HG03558 (cell line): ENCODE measurements around the gene FANCI.

Source experiments
- ATAC-seq: cut with Tn5 transposase; IDR thresholded peaks from one replicate; pipeline ENCODE4 v1.9.1; 2021; ENCODE audit warnings: moderate number of reproducible peaks; ENCODE audit not compliant: unreplicated experiment; ENCODE audit errors: extremely low read depth

The FANCI gene

DNA sequence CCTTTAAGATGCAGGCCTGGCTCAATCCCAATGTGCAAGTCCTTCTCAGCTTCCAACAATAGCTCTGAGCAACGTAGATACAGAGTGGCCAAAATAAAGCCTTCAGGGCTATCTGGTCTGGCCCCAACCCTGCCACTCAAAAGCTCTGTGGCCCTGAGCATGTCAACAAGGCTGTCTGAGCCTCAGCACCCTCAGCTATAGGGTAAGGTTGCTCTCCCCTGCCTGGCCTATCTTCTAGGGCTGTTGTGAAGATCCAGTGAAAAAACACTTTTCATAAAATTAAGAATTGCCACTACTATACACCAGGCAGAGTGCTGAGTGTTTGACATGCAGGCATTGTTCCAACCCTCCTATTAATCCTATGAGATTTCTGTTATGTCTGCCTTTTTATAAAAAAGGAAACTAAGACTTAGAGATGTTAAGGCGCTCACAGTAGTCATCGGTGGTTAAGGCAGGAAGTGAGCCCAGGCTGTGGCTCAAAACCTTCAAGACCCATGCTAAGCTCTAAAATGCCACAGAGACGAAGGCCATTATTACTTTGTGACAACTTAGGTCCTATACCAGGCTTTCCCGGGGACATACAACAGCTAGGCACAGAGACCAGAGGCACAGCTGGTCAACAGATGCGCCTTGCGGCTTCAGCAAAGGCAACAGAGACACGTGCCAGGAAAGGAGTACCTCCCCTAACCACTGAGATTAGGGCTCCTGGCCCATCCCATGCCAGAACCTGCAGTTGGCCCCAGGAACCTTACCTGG lies 85.7 kb downstream of the FANCI start:
- no peak for ATAC-seq

DNA sequence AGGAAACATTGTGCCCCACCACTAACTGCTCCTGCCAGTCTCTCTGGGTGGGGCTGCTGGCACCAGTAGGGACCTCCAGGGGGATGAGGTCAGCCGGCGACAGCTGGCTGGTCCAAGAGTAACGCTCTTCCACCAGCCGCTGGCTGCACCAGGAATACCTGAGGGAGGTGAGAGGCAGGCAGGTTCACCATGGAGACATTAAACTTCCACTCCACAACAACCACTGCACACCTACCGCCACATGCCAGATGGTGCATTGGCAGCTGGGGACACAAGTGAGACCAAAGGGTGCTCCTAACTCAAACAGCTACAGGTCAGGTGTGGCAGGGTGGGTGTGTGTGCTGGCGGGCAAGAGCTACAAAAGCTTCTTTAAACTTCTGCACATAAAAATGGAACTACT lies 86.3 kb downstream of the FANCI start:
- no peak for ATAC-seq

DNA sequence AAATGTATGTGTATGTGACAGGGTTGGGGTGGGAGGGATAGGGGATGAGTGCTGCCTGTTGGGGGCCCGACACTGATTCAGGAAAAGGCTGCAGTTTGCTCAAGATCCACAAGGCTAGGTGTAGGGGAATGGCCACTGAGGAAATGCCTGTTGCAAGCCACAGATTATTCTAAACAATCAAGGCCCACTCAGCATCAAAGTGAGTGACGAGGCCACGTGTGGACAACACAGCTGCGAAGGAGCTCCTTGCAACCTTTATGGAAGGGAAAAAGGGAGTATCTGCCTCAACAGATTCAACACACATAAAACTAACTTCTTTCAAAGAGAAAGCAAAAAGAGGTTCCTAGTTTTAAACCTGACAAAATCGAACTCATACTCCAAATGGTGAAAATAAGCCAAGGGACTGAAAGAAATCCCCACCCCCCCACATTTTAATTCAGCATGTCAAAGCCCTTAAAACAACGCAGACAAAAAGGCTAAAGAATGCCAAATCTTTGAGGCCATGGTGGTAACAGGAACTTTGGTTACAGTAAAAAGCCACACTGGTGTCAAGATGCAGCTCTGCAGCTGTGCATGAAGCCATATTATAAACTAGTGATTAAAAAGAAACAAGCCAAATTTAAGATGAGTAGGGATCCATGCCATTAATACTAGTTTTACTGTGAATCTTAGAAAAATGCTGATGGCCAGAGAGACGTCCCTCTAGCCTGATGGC lies 87.3 kb downstream of the FANCI start:
- ATAC-seq, result no peak

DNA sequence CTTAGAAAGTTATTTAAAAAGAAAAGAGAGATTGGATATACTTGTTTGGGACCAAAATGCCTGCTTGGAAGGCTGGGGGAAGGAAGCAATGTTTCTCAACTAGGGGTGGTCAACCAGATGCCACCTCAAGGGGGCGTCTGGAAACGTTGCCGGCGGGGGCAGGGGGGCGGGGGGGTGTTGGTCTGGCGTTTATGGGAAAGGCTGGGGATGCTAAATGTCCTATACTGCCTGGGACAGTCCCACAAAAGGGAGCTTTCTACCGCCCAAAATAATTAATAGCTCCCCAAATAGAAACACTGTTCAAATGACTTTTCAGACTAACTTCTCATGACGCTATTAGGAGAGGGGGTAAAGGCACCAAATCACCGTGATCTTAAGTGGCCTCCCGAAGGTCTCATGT lies 88.7 kb downstream of the FANCI start:
- ATAC-seq, result no peak

DNA sequence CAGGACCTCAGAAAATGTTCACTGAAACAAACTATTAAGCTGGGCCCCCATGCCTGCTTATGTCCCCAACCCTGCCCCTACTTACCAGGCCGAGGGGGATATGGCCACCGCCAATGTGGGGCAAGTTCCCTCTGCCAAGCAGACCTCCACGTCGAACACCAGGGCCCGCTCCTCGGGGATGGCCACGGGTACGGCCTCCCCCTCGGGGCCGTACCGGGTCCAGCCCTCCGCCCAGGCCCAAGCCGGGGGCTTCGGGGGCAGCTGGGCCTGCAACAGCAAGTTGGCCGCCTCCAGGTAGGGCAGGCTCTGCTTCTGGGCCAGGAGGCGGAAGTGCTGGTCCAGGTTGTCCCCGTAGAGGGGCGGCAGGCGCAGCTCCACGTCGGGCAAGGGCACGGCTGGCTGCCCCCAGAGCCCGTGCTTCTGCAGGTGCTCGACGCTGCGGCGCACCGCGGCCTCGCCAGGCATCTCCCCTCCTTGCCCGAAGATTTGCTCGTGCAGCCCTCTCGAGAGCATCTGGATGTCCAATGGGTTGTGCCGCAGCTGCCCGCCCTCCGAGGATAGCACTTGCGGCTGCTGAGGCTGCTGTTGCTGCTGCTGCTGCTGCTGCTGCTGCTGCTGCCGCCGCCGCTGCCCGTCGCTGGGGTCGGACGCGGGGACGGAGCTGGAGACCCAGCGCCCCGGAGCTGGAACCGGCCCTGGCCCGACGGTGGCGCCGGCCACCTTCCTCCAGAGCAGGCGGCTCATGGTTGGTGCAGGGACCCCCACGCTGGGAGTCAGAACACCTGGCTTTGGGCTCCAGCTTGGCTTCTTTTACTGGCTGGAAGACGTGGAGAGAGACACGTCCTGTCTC lies 89.5 kb downstream of the FANCI start:
- no peak for ATAC-seq

DNA sequence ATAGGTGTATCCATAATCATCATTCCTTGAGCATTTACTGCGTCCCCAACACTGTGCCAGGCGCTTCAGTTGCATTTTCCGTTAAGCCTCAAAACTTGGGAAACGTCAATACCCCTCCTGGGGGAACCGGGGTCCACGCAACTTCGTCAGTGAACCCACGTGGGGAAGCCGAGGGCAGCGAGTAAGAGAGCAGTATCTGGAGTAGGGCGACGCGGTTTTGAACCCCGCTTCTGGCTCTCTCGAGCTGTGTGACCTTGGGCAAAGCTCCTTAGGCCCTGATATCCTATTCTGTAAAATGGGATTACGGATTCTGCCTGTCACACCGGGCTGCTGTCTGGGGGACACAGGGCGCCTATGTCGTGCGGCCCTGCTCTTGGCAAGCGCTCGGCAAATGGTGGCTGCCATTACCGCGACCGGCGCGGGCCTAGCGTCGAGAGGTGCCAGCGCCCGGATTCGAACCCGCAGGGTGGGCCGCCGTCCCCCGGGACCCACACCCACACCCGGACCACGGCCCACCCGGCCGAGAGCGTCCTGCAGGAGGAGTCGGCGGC lies 90.3 kb downstream of the FANCI start:
- ATAC-seq, result peak; percentile 4

DNA sequence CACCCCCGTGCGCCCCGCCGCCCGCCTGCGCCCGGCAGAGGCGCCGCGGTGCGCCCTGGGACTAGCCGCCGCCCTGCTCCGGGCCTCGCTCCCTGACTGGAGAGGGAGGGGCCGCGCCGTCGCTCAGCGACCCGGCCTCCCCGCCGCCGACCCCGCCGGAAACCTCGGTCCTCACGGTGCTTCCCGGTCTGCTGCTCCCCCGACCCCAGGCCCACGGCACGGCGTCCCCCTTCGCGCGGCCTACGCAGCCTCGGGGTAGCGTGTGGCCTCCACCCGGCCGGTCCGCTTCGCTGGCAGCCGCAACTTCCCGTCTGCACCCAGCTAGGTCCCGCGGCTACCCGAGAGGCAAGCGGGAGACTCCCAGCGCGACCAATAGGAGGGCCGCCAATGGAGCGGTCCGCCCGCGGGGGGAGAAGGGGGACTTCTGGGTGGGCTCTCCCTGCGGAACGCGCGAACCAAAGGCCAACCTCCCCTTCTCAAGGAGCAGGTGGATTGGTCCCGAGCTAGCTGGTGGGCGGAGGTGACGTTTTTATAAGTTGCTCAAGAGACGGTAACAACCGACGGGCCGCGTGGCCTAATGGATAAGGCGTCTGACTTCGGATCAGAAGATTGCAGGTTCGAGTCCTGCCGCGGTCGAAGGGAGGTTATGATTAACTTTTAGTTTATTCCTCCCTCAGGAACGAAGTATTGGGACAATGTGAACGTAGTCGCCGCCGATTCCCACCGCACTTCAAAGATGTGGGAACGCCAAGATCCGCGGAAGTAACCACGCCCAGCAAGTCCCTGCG lies 90.9 kb downstream of the FANCI start, which contains the start of gene POLG:
TSS of gene POLG (minus strand) at position 315 of the 788 bp plus-strand sequence. CDS start 1,070 bp downstream, outside the sequence.
- peak; percentile 83 for ATAC-seq

DNA sequence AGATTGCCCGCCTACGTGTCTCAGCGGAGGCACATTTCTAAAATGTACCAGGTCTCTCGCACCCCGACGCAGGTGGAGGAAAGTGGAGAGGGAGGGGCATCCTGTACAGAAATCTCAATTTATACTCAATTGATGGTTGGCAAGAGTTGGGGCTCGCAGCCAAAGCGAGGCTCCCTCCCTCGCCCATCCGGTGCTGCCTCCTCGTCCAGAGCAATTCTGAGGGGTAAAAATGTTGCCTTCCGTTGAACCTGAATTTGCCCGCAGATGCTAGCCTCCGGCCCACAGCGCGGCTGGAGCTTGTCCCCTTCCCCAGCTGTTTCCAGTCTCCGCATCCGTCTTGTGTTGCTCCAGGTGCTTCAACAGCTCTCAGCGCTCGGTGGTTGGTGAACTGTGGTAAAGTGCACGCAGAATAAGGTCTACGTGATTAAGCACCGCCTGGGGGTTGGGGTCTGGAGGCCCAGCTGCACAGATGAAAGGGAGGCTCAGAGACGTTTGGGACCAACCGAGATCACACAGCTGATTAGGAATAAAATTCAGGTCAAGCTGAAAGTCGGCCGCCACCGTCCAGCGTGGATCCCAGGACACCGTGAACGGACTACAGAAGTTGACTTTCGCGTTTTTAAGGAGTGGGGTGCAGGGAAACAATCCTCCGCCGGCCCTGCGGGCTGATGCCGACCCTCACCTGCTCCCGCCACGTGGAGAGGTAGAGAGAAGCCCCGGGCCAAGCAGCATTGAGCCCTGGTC lies 91.7 kb downstream of the FANCI start:
- ATAC-seq, result peak; percentile 0

DNA sequence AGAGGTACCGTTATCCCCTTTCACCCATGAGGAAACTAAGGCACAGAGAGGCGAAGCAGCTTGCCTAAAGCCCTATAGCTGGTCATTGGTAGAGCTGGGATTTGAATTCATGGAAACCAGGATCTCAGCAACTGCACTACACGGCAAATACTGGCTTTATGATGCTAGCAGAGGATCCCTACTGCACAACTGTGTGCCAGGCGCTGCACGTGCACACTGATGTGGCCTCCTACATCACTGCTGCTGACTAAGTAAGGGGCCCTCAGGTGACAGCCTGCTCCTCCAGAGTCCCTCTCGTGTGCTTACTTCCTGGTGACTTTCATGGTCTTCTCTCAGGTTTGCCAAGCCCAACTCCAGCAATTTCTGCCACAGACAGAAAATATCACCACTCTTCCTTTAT lies 94.3 kb downstream of the FANCI start:
- ATAC-seq, result no peak

DNA sequence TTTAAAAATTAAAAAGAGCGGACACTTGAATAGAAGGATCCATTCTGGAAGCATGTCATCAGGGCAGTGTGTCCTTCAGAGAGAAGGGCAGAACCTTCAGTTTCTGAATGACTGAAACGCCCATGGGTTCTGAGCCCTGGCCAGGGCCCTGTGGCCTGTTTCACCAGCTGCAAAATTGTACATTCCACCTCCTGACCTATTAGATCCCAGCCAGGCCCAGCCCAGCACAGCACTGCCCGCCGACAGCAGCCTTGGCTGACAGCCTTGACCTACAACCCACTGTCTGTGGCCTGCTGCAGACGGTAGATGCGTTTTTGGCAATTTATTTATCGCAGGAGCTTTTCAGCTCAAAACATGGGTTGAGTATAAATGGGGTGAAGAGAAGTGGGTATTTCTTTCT lies 96.8 kb downstream of the FANCI start:
- ATAC-seq, result no peak

DNA sequence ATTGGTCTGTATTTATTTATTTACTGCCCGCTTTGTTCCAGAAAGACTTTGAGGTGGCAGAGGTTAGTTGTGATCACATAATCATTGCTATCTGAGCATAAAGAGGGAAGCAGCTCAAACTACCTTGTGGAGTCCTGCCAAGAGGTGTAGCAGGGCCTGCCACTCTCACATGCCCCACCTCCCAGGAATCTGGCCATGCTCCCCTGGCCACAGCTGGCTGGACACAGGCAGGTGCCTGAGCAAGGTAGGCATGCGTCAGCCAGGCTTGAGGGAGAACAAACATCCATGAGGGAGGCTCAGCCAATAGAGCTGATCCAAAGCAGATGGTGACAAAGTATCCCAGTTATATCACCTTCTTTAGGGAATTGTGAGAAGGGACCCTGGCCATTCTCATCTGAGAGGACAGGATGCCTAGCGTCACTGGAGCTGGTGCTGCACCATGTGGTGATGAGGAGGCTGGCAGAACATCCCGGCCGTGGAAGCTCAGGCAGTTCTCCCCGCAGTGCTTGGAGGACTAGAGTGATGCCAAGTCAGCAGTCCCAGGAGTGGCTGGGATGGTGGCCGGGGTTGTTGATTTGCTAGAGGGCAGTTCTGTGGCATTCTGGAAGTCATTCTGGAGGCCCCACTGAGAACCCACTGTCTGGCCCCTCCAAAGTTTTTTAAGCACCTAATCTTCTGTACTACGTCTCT lies 97.7 kb downstream of the FANCI start:
- no peak for ATAC-seq

DNA sequence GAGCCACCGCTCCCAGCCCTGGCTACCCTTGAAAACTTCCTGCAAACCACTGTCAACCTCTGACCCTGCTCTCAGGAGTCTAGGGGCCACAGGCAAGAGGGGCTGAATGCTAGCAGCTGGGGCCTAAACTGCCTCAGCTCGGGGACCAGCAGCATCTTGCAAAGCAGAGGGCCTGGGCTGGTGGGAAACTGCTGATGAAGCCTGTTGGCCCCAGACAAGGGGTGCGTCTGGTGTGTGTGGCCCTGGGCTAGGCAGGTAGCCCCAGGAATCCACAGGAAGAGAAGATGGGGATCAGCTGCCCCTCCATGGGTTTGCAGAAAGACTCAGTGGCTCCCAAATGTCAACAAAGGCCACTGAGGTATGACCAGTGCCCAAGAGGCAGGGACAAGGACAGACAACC lies 99.1 kb downstream of the FANCI start:
- no peak for ATAC-seq

DNA sequence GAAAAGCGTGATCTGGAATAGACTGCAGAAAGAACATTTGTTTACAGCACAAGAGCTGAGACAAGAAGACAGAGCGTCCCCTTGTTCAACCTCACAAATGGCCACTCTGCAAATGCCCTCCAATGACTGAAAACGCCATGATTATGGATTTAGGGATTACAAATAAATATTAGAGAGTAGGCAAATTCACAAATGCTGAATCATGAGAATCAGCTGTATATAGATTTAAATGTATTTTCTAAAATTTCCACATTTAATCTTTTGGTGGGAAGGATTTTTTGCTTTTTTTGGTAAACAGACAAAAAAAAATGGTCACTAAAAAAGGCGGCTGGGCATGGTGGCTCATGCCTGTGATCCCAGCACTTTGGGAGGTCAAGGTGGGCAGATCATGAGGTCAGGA lies 101.5 kb downstream of the FANCI start:
- no peak for ATAC-seq

DNA sequence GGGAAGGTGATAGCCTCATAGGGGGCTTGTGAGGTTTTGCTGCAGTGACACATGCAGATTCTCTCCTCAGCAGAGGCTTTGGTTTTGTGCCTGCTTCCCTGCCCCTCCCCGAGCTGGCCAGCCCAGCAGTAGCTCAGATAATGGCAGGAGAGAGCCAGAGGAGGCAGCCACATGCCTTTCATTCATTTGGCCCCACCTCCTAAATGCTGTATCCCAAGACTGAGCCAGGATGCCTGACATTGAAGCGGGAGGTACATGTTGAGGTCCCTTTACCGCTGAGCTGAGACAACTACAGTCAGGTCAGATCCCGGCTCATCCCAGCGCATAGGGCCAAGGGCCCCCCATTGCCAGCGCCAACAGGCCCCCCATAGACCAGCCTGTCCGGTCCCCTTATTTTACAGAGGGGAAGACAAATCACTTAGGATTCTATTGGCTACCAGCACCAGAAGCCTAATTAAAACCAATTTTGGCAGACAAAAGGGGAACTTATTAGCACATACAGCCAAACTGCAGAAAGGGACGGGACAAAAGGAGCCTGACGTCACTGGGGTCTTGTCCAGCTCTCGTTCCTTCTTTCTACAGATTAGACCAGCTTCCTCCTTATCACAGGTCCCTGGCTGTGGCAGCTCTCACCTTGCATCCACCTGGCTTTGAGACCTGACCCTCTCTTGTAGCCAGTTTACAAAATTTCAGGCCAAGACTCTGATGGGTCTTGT lies 102.9 kb downstream of the FANCI start:
- ATAC-seq, result no peak

DNA sequence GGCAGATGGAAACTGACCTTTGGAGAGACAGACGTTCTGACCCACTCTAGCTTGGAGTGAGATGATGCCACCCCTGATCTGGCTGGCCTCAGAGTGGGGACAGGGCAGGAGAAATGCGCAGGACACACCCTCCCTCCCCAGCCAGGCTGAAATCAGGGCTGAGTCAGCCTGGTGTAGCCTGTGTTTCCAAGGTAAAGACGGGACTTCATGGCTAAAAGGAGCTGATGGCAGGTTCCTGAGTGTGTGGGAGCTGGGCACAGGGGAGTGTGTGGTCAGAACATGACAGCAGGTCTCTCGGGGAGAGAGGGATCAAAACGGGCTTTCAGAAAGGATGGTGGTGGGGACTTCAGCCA lies 105.4 kb downstream of the FANCI start:
- no peak for ATAC-seq

DNA sequence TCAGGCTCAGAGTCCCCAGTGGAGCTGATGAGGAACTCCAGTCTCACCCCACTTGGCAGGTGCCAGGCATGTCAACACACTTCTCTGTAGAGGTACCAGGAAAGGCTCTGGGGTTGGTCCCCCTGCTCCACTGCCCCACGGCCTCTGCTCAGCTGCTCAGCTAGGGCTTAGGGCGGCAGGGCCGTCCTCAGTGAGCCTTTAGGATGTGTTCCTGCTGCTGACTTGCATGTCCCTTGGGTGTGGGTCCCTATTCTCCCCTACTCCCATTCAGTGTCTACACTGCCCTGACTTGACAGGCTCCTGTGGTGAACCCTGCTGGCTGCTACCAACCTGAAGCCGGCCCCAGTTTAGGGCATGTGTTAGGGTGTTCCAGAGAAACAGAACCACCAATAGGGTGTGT lies 108.7 kb downstream of the FANCI start:
- ATAC-seq, result no peak

DNA sequence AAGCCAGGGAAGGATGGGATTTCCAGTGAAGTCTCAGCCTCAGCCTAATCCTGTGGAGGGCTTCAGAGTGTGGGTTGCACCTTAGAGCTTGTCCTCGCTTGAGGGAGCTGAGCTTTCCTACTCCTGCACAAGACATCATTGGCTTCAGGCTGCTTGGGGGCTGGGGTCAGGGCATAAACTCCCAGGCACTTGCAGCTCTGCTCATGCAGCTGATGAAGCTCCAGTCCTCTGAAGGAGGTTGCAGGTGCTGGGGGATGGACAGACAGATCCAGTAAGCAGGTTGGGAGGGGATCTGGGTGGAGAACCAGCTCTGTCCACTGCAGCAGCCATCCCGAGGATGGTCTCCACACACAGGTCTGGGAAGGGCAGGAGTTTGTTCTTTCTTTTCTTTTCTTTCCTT lies 110.2 kb downstream of the FANCI start:
- no peak for ATAC-seq

DNA sequence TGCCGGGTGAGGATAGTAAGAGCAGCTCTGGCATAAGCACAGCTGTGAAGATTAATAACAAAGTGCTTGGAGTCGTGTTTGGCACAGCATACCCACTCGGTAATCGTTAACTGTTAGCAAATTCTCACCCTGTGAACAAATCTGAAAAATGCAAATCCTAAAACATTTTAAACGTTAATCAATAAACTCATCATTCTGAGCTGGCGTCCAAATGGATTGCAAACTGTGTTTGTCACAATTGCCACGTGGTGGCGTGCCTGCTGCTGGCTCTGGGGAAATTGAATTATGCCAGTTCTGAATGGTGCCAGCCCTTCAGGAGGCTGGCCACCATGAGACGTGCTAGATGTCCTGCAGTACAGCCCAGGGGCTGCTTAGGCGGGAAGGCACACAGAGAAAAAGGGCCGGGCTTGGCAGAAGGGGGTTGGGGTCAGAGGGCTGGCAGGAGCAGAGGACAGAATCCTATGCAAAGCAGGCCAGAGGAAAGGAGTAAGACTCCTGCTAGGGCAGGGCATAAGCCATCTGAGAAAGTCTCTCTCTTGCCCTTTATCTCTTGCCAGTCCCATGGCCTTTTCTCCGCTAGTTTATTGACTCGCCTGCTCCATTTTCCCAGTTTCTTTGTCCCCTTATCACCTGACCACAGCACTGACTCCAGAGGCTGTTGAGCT lies 113.0 kb downstream of the FANCI start:
- no peak for ATAC-seq
